Activated CD4-positive, alpha-beta T cell treated with anti-CD3 and anti-CD28 coated beads for 48 hours (primary cell): Measurements from ENCODE around the gene CCDC88A.
"Not testable (repeated sequence)": the region's sequence is repeated elsewhere in the genome, so short reads cannot be mapped to it uniquely, and the experiment has no call there.

Experiments
- DNase-seq: peaks from one replicate; pipeline ENCODE4 v3.0.0-alpha.2; 2020

The CCDC88A gene

GRCh38 chr2:55419679-55420438 is at the start of gene CCDC88A:
TSS of gene CCDC88A (minus strand) at chr2:55419856. CDS start at chr2:55419079, 777 bp downstream.
- DNase-seq, result peak; percentile 90

- DNase-seq, result no peak
These were observed 42.0 kb upstream of the CCDC88A start for GRCh38 chr2:55461679-55462078.

GRCh38 chr2:55460562-55460961 is 40.9 kb upstream of the CCDC88A start:
- DNase-seq, result no peak

- DNase-seq, result no peak
These were observed 40.1 kb upstream of the CCDC88A start for GRCh38 chr2:55459714-55460274.

- DNase-seq, result no peak
These were observed 39.6 kb upstream of the CCDC88A start for GRCh38 chr2:55459279-55459678.

- no peak for DNase-seq
These were observed 34.5 kb upstream of the CCDC88A start for GRCh38 chr2:55454121-55454520.

GRCh38 chr2:55452879-55453278 is 33.2 kb upstream of the CCDC88A start:
- DNase-seq, result no peak

GRCh38 chr2:55451699-55452098 is 32.0 kb upstream of the CCDC88A start:
- DNase-seq, result no peak

GRCh38 chr2:55450014-55450413 is 30.4 kb upstream of the CCDC88A start:
- not testable (repeated sequence) for DNase-seq

- DNase-seq, result not testable (repeated sequence)
These were observed 22.5 kb upstream of the CCDC88A start for GRCh38 chr2:55442045-55442760.

- DNase-seq, result no peak
These were observed 21.7 kb upstream of the CCDC88A start for GRCh38 chr2:55441280-55441892.

- no peak for DNase-seq
These were observed 19.4 kb upstream of the CCDC88A start for GRCh38 chr2:55439101-55439397.

GRCh38 chr2:55438391-55439100 is 18.9 kb upstream of the CCDC88A start:
- no peak for DNase-seq

- DNase-seq, result no peak
These were observed 18.1 kb upstream of the CCDC88A start for GRCh38 chr2:55437515-55438390.

GRCh38 chr2:55431982-55432627 is 12.4 kb upstream of the CCDC88A start:
- no peak for DNase-seq

GRCh38 chr2:55430211-55430975 is 10.7 kb upstream of the CCDC88A start:
- no peak for DNase-seq

- no peak for DNase-seq
These were observed 8.6 kb upstream of the CCDC88A start for GRCh38 chr2:55428258-55428657.

GRCh38 chr2:55425431-55425831 is 5.8 kb upstream of the CCDC88A start:
- no peak for DNase-seq

GRCh38 chr2:55422876-55423665 is 3.4 kb upstream of the CCDC88A start:
- DNase-seq, result no peak

- no peak for DNase-seq
These were observed 1.7 kb upstream of the CCDC88A start for GRCh38 chr2:55421326-55421725.
